Measurements from ENCODE around the gene TPGS1. TPM values are rescaled to one million over a fixed set of nuclear protein-coding genes. Genes with fewer than 3 reads are reported as not detected.

TPGS1 gene
- total RNA-seq, 2 donors from 2014 or later, result 24.3 to 24.8 TPM

- DNase-seq, result no peak
- Mint-ChIP-seq H3K4me3 (no peak overlapping the region), H3K4me1 (peaks cover 11% of the 10 kb centered on the region), H3K27me3 (no peaks in the 10 kb centered on the region), H3K27ac (no peak overlapping the region), H3K36me3 (ENCODE audit: low read depth) (no peaks in the 10 kb centered on the region)
- no peaks in the 10 kb centered on the region for H3K9me3 ChIP-seq (ENCODE audit: control insufficient read depth, low read length, poor library complexity, severe bottlenecking)
- no peak for ATAC-seq
These were observed 31.5 kb downstream of the TPGS1 start for GRCh38 chr19:538641-539428.

- H3K4me1 Mint-ChIP-seq, result peaks cover 13% of the 10 kb centered on the region
- no peak overlapping the region for H3K4me3 Mint-ChIP-seq
- H3K27ac Mint-ChIP-seq, result no peak overlapping the region
- H3K27me3 Mint-ChIP-seq, result no peaks in the 10 kb centered on the region
- no peak for ATAC-seq
- no peaks in the 10 kb centered on the region for H3K9me3 ChIP-seq (ENCODE audit: control insufficient read depth, low read length, poor library complexity, severe bottlenecking)
- DNase-seq, result no peak
- no peaks in the 10 kb centered on the region for H3K36me3 Mint-ChIP-seq (ENCODE audit: low read depth)
These were observed 32.2 kb downstream of the TPGS1 start for GRCh38 chr19:539429-540030.

GRCh38 chr19:540867-541637 lies 33.8 kb downstream of the TPGS1 start:
- no peak overlapping the region for H3K4me3 Mint-ChIP-seq
- ATAC-seq, result no peak

GRCh38 chr19:541699-542098 lies 34.4 kb downstream of the TPGS1 start:
- Mint-ChIP-seq H3K4me1 (peaks cover 16% of the 10 kb centered on the region), H3K27me3 (no peaks in the 10 kb centered on the region), H3K27ac (no peak overlapping the region), H3K36me3 (ENCODE audit: low read depth) (no peaks in the 10 kb centered on the region), H3K4me3 (no peak overlapping the region)
- ATAC-seq, result no peak
- no peak for DNase-seq
- H3K9me3 ChIP-seq (ENCODE audit: control insufficient read depth, low read length, poor library complexity, severe bottlenecking), result no peaks in the 10 kb centered on the region

More at GRCh38 chr19:540867-541637, 33.8 kb downstream of the TPGS1 start:
- Mint-ChIP-seq H3K36me3 (ENCODE audit: low read depth) (no peaks in the 10 kb centered on the region), H3K27ac (no peak overlapping the region), H3K27me3 (no peaks in the 10 kb centered on the region), H3K4me1 (peaks cover 16% of the 10 kb centered on the region)
- no peak for DNase-seq
- no peaks in the 10 kb centered on the region for H3K9me3 ChIP-seq (ENCODE audit: control insufficient read depth, low read length, poor library complexity, severe bottlenecking)

GRCh38 chr19:542173-542866 lies 35.0 kb downstream of the TPGS1 start:
- Mint-ChIP-seq H3K27me3 (no peaks in the 10 kb centered on the region), H3K36me3 (ENCODE audit: low read depth) (no peaks in the 10 kb centered on the region)
- no peak for DNase-seq

GRCh38 chr19:543910-544608 lies 36.8 kb downstream of the TPGS1 start, which contains the start of gene GZMM:
Gene GZMM (plus strand): TSS chr19:544053. CDS start chr19:544072, 19 bp downstream.
- ATAC-seq, result peak; percentile 98
- Mint-ChIP-seq H3K36me3 (ENCODE audit: low read depth) (no peaks in the 10 kb centered on the region), H3K4me1 (peaks cover 12% of the 10 kb centered on the region), H3K4me3 (peak within 1 kb of the TSS; percentile 88), H3K27me3 (no peaks in the 10 kb centered on the region), H3K27ac (peak within 1 kb of the TSS; percentile 84)
- no peaks in the 10 kb centered on the region for H3K9me3 ChIP-seq (ENCODE audit: control insufficient read depth, low read length, poor library complexity, severe bottlenecking)
- peak; percentile 50 to 62 (median 50) for DNase-seq

More at GRCh38 chr19:542173-542866, 35.0 kb downstream of the TPGS1 start:
- H3K27ac Mint-ChIP-seq, result no peak overlapping the region
- peaks cover 16% of the 10 kb centered on the region for H3K4me1 Mint-ChIP-seq
- H3K4me3 Mint-ChIP-seq, result no peak overlapping the region
- H3K9me3 ChIP-seq (ENCODE audit: control insufficient read depth, low read length, poor library complexity, severe bottlenecking), result no peaks in the 10 kb centered on the region
- no peak for ATAC-seq

GRCh38 chr19:547117-547516 lies 39.8 kb downstream of the TPGS1 start:
- Mint-ChIP-seq H3K4me1 (peaks cover 15% of the 10 kb centered on the region), H3K4me3 (no peak overlapping the region), H3K27ac (no peak overlapping the region), H3K36me3 (ENCODE audit: low read depth) (no peaks in the 10 kb centered on the region), H3K27me3 (no peaks in the 10 kb centered on the region)
- ATAC-seq (no peak), DNase-seq (no peak)
- H3K9me3 ChIP-seq (ENCODE audit: control insufficient read depth, low read length, poor library complexity, severe bottlenecking), result no peaks in the 10 kb centered on the region

- ATAC-seq, result no peak
- H3K4me1 Mint-ChIP-seq, result peaks cover 15% of the 10 kb centered on the region
- H3K27me3 Mint-ChIP-seq, result no peaks in the 10 kb centered on the region
- DNase-seq, result no peak
- H3K9me3 ChIP-seq (ENCODE audit: control insufficient read depth, low read length, poor library complexity, severe bottlenecking), result no peaks in the 10 kb centered on the region
- H3K4me3 Mint-ChIP-seq, result no peak overlapping the region
- H3K36me3 Mint-ChIP-seq (ENCODE audit: low read depth), result no peaks in the 10 kb centered on the region
- no peak overlapping the region for H3K27ac Mint-ChIP-seq
These were observed 40.8 kb downstream of the TPGS1 start for GRCh38 chr19:547836-548720.

- no peaks in the 10 kb centered on the region for H3K9me3 ChIP-seq (ENCODE audit: control insufficient read depth, low read length, poor library complexity, severe bottlenecking)
- Mint-ChIP-seq H3K4me1 (peaks cover 10% of the 10 kb centered on the region), H3K27me3 (no peaks in the 10 kb centered on the region), H3K36me3 (ENCODE audit: low read depth) (no peaks in the 10 kb centered on the region), H3K27ac (no peak overlapping the region), H3K4me3 (no peak overlapping the region)
- ATAC-seq (no peak), DNase-seq (no peak)
These were observed 41.9 kb downstream of the TPGS1 start for GRCh38 chr19:548886-549830.

- ATAC-seq (no peak), DNase-seq (no peak)
- Mint-ChIP-seq H3K4me3 (no peak overlapping the region), H3K4me1 (peaks cover 4% of the 10 kb centered on the region), H3K36me3 (ENCODE audit: low read depth) (no peaks in the 10 kb centered on the region), H3K27me3 (no peaks in the 10 kb centered on the region), H3K27ac (peak overlapping the region; percentile 9)
- H3K9me3 ChIP-seq (ENCODE audit: control insufficient read depth, low read length, poor library complexity, severe bottlenecking), result no peaks in the 10 kb centered on the region
These were observed 47.5 kb downstream of the TPGS1 start for GRCh38 chr19:554817-555216.

- H3K27me3 Mint-ChIP-seq, result no peaks in the 10 kb centered on the region
- H3K4me1 Mint-ChIP-seq, result peaks cover 4% of the 10 kb centered on the region
- no peak for ATAC-seq
- no peaks in the 10 kb centered on the region for H3K36me3 Mint-ChIP-seq (ENCODE audit: low read depth)
- no peak overlapping the region for H3K27ac Mint-ChIP-seq
- H3K4me3 Mint-ChIP-seq, result no peak overlapping the region
- H3K9me3 ChIP-seq (ENCODE audit: control insufficient read depth, low read length, poor library complexity, severe bottlenecking), result no peaks in the 10 kb centered on the region
- DNase-seq, result no peak
These were observed 48.1 kb downstream of the TPGS1 start for GRCh38 chr19:555474-555808.
